22Rv1 (cell line): Measurements from ENCODE around the gene FOSL1.

Experiments
- H3K27ac ChIP-seq: fragments of 450-650 bp; 2 replicates; pipeline ENCODE4 v1.5.1; 2017
- ZFX ChIP-seq: fragments of 450-650 bp; IDR thresholded peaks from 2 replicates; pipeline ENCODE4 v1.6.1; 2017; ENCODE audit warnings: antibody characterized with exemption, borderline replicate concordance
- TF ChIP-seq, protein P1 (sequence below): fragments of 450-650 bp; IDR thresholded peaks from 2 replicates; pipeline ENCODE4 v1.5.1; 2017; ENCODE audit warnings: mild to moderate bottlenecking

The FOSL1 gene

DNA sequence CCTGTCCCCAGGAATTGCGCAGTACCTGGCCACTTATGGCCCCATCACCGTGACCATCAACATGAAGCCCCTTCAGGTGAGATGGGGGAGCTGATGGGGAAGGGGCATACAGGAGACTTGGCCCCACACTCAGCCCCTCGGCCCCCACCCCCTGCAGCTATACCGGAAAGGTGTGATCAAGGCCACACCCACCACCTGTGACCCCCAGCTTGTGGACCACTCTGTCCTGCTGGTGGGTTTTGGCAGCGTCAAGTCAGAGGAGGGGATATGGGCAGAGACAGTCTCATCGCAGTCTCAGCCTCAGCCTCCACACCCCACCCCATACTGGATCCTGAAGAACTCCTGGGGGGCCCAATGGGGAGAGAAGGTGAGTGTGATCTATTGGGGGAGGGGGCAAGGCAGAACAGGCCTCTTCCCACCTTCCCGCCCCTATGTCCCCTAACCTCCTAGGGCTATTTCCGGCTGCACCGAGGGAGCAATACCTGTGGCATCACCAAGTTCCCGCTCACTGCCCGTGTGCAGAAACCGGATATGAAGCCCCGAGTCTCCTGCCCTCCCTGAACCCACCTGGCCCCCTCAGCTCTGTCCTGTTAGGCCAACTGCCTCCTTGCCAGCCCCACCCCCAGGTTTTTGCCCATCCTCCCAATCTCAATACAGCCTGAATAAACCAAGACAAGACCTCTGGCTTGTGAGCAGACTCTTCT, 17.0 kb downstream of the FOSL1 start:
- TF ChIP-seq, protein P1, sequence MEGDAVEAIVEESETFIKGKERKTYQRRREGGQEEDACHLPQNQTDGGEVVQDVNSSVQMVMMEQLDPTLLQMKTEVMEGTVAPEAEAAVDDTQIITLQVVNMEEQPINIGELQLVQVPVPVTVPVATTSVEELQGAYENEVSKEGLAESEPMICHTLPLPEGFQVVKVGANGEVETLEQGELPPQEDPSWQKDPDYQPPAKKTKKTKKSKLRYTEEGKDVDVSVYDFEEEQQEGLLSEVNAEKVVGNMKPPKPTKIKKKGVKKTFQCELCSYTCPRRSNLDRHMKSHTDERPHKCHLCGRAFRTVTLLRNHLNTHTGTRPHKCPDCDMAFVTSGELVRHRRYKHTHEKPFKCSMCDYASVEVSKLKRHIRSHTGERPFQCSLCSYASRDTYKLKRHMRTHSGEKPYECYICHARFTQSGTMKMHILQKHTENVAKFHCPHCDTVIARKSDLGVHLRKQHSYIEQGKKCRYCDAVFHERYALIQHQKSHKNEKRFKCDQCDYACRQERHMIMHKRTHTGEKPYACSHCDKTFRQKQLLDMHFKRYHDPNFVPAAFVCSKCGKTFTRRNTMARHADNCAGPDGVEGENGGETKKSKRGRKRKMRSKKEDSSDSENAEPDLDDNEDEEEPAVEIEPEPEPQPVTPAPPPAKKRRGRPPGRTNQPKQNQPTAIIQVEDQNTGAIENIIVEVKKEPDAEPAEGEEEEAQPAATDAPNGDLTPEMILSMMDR: no peak
- no peak overlapping the region for H3K27ac ChIP-seq

DNA sequence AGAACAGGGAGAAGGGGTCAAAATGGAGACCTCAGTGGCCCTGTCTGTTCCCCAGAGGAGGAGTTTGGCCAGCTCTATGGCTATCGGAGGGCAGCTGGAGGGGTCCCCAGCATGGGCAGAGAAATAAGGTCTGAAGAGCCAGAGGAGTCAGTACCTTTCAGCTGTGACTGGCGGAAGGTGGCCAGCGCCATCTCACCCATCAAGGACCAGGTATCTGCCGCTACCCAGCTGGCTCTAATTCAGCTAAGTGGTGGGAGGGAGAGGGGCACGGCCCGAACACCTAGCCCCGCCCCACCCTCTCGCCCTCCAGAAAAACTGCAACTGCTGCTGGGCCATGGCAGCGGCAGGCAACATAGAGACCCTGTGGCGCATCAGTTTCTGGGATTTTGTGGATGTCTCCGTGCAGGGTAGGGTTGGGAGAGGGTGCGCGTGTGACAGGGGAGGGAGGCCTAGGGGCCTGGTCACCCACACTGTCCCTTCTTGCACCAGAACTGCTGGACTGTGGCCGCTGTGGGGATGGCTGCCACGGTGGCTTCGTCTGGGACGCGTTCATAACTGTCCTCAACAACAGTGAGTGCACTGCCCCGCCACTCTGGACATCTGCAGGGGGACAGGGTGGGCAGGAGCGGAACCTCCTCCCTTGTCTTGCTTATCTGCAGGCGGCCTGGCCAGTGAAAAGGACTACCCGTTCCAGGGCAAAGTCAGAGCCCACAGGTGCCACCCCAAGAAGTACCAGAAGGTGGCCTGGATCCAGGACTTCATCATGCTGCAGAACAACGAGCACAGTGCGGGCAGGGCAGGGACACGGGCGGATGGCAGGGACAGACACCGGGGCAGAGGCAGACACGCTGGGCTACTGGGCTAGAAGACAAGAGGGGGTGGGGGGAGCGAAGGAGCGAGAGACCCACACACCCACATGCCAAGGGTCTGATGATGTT, 17.8 kb downstream of the FOSL1 start:
- TF ChIP-seq ZFX: no peak
- TF ChIP-seq, protein P1: no peak
- no peak overlapping the region for H3K27ac ChIP-seq

DNA sequence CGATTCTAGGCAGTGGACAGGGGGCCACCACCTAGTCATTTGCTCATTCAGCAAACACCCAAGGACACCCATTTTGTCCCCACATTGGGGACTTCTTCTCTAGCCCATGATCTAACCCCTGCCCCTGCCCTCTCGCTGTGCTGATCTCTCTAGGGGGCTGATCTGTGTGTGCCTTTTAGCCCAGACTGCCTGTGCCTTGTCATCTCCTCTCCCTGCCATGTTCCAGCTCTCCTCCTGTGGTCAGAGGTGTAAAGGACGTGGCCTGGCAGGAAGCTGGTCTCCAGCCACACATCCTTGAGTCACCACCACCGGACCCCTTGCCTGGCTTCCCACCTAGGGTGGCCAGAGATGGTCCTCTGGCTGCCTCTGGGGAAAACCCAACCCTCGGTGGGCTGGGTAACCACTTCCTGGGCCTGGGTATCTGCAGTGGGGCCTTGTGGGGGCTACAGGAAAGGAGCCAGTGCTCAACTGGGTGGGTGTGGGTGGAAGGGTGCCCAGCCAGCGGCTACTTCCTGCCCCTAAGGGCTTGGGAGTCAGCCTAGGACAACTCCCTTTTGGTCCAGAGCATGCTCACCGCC, 19.3 kb downstream of the FOSL1 start:
- H3K27ac ChIP-seq: no peak overlapping the region
- no peak for TF ChIP-seq ZFX
- TF ChIP-seq, protein P1: no peak

DNA sequence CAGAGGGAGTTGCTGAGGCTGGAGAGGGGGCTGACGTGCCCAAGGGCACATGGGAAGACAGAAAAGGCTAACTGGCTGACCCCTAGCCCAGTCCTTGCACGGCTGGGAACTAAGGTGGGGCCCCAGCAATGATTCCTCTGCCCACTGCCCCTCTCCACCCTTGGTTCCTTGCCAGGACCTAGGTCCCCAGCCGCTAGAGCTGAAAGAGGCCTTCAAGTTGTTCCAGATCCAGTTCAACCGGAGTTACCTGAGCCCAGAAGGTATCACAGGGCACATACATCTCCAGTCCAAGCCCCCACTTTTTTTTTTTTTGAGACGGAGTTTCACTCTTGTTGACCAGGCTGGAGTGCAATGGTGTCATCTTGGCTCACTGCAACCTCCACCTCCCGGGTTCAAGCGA, 20.2 kb downstream of the FOSL1 start:
- TF ChIP-seq ZFX: no peak
- TF ChIP-seq, protein P1: no peak
- no peak overlapping the region for H3K27ac ChIP-seq

DNA sequence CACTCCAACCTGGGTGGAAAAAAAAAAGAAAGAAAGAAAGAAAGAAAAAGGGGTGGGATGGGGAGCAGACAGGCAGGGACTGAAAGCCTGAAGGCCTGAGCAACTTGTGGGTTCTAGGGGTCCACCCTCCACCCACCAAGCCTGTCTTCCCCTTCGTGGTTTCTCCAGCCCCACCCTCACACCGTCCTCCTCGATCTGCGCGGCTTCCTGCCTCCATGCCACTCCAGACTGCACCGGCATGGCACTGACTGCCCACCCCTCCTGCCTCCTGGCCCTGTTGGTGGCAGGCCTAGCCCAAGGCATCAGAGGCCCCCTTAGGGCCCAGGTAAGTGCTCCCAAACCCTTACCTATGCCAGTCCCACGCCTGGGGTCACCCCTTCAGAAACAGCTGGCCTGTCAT, 20.6 kb downstream of the FOSL1 start, which contains the start of gene CTSW:
TSS of gene CTSW (plus strand) at position 221 of the 400 bp plus-strand sequence. CDS start at position 239, 18 bp downstream.
- no peak within 1 kb of the TSS for H3K27ac ChIP-seq
- TF ChIP-seq, protein P1: no peak
- no peak for TF ChIP-seq ZFX

DNA sequence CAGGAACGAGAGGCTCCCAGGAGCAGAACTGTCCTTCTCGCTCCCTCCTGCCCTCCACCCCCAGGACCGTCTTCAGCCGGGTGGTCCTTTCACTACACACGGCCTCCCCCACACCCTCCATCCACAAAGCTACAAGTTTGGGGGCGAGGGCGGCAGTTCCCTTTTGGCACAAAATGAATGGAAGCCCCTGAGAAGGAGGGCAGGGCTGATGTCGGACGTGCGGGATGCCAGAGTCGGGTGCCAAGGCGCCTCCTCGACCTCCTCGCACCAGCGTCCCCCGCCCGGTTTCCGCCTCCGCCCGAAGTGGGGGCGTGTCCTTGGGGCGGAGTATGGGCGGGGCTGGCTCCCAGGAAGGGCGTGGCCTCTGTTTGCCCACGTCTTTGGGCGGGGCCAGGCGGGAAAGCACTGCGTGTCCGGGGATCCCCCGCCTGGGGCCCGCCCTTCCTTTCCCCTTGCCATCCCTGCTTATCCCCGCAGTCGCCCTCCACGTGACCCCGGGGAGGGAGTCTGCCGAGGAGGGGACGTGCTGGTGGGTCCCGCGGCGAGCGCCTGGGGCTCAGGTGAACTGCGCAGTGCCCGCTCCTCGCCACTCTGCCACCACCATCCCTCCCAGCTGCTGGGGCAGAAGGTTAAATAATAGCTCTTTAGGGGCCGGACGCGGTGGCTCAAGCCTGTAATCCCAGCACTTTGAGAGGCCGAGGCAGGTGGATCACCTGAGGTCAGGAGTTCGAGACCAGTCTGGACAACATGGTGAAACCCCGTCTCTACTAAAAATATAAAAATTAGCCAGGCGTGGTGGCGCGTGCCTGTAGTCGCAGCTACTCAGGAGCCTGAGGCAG, 26.7 kb downstream of the FOSL1 start:
- TF ChIP-seq ZFX: no peak
- H3K27ac ChIP-seq: 0 out of 2 replicates have a peak overlapping the region, but pooled peaks have one; percentile 34
